GM12874 (cell line): ENCODE results near the gene OR10G7.

Experiments
- TF ChIP-seq, protein P1 (sequence below): IDR thresholded peaks from 2 replicates; pipeline ENCODE4 v1.5.1; 2011; ENCODE audit warnings: low read depth, mild to moderate bottlenecking, control low read depth, low read length, moderate library complexity; ENCODE audit not compliant: insufficient read depth

Gene OR10G7

DNA sequence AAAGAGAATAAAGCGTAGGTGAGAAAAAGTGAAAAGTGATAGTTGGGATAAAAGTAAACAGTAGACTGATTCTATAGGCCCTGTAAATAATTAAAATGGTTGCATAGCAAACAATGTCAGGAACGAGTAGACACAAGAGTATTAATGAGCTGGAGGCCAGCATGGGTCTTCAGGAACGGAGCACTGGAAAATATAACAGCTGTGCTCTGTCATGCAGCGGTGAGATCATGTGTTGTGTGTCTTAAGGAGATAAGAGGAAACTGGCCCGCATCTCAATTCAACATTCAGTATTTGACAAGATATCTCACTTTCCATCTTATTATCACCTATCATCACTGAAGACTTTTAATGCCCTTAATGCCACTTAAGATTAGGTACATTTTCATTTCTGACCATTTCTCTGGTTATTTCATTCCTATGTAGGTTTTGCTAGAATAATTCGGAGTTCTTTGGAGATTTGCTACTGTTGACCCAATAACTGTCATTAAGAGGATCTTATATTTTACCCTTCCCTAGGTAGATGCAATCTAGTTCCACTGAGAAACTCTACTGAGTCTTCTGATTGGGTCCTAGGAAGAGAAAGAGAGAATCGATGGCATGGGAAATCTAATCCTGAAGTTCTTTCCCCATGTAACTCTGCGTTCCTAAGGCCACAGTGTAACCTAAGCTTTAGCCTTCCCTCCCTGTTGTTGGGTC lies 38.7 kb upstream of the OR10G7 start:
- TF ChIP-seq, protein P1, sequence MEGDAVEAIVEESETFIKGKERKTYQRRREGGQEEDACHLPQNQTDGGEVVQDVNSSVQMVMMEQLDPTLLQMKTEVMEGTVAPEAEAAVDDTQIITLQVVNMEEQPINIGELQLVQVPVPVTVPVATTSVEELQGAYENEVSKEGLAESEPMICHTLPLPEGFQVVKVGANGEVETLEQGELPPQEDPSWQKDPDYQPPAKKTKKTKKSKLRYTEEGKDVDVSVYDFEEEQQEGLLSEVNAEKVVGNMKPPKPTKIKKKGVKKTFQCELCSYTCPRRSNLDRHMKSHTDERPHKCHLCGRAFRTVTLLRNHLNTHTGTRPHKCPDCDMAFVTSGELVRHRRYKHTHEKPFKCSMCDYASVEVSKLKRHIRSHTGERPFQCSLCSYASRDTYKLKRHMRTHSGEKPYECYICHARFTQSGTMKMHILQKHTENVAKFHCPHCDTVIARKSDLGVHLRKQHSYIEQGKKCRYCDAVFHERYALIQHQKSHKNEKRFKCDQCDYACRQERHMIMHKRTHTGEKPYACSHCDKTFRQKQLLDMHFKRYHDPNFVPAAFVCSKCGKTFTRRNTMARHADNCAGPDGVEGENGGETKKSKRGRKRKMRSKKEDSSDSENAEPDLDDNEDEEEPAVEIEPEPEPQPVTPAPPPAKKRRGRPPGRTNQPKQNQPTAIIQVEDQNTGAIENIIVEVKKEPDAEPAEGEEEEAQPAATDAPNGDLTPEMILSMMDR, result no peak

DNA sequence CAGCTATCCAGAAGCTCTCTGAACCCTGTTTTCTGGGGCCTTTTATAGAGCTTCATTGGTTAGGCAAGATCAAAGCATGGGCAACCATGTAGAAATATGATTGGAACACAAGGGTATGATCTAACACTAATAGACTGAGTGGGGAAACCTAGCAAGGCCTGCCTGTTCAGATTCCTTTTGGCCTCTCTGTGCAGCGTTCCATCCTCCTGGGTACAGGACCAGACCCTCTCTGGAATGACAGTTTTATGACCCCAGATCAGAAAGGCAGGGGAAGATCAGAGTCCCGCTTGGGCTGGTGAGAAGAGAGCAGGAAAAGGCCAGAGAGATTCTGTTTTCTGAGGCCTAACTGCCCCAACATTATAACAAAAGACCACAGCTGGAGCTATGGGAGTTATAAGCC lies 37.5 kb upstream of the OR10G7 start:
- TF ChIP-seq, protein P1, result no peak

DNA sequence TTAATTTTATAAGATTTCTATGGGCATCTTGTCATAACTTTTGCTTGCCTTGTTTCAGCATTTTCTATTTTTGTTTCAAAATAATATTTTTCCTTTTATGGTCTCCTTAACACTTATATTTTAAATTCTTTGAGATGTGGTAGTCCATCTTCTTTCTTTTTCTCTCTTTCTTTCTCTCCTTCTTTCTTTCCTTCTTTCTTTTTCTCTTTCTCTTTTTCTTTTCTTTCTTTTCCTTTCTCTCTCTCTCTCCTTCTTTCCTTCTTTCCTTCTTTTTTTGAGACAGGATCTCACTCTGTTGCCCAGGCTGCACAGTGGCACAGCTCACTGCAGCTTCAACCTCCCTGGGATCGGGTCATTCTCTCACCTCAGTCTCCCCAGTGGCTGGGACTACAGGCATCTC lies 36.1 kb upstream of the OR10G7 start:
- TF ChIP-seq, protein P1, result no peak

DNA sequence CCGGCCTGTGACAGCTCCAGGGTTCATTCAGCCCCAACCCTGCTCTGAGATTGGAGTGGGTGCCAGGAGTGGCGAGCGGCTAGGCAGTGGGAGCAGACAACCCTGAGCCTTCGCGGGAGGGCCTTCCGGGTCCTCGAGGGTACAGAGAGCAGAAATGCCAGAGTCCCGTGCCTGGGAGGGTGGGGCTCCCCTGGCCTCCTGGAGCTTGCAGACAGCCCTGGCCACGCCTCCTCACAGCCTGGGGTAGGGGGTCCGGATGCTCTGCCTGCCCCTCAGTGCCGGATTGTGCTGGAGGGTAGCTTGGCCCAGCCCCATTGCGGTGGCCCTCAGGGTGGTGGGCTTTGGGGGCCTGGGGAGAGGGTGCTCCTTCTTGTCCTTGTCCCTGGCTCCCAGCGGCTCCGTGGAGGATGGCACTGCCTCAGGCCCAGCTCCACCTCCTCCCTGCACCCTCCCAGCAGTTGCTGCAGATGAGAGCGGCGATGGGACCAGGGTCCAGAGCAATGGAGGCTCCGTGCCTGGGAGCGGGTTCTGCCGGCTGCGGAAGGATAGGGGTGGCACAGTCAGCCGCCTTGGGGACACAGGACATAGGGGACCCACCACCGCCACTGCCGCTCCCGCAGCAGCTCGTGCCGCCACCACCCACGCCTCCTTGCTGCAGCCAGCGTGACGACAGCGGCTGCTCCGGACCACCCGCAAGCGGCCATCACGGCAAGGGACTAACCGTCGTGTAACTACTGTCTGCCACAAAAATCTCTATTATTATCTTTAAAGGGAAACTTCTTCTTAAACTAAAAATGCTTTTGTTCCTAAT lies 34.9 kb upstream of the OR10G7 start:
- TF ChIP-seq, protein P1, result no peak

GRCh38 chr11:124075492-124075840 lies 34.3 kb upstream of the OR10G7 start:
- TF ChIP-seq, protein P1, result no peak

- TF ChIP-seq, protein P1, result no peak
These were observed 33.4 kb upstream of the OR10G7 start for GRCh38 chr11:124074554-124074953.

DNA sequence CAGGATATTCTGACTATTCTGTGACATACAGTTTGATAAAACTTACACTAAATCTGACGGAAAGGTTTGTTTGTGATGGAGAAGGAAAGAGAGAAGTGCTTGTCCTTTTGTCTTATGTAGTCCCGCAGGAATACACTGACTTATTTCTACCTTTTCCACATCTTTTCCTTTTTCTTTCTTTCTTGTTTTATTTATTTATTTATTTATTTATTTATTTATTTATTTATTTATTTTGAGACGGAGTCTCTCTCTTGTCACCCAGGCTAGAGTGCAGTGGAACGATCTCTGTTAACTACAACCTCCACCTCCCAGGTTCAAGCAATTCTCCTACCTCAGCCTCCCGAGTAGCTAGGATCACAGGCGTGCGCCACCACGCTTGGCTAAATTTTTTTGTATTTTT lies 31.0 kb upstream of the OR10G7 start:
- TF ChIP-seq, protein P1, result no peak
